Panc1 (cell line): ENCODE measurements around the gene SMIM38.

Experiments
- CTCF ChIP-seq: fragments of 450-650 bp; IDR thresholded peaks from 2 replicates; pipeline ENCODE4 v1.5.1; 2017; ENCODE audit warnings: mild to moderate bottlenecking
- POLR2AphosphoS5 ChIP-seq: IDR thresholded peaks from 2 replicates; pipeline ENCODE4 v1.6.1; 2012; ENCODE audit warnings: mild to moderate bottlenecking, low read depth, low read length, moderate library complexity
- SIN3A ChIP-seq: IDR thresholded peaks from 2 replicates; pipeline ENCODE4 v1.6.1; 2012; ENCODE audit warnings: low read depth, mild to moderate bottlenecking, low read length, moderate library complexity, borderline replicate concordance; ENCODE audit not compliant: insufficient read depth
- TCF7L2 ChIP-seq: IDR thresholded peaks from 2 replicates; pipeline ENCODE4 v1.6.1; 2011; ENCODE audit warnings: mild to moderate bottlenecking, low read depth, low read length, inconsistent platforms

GRCh38 chr11:69125861-69126260, 29.9 kb upstream of the SMIM38 start:
- TF ChIP-seq POLR2AphosphoS5 (no peak), CTCF (no peak), TCF7L2 (no peak), SIN3A (no peak)
